GM21447 (cell line): ENCODE measurements around the gene FRMD8.

Experiments used
- ATAC-seq: cut with Tn5 transposase; IDR thresholded peaks from one replicate; pipeline ENCODE4 v1.9.1; 2021; ENCODE audit not compliant: unreplicated experiment

The FRMD8 gene

GRCh38 chr11:65386307-65387140, at the start of gene FRMD8:
FRMD8 (plus strand) TSS chr11:65386637; CDS start chr11:65387037, 400 bp downstream.
- no peak for ATAC-seq

DNA sequence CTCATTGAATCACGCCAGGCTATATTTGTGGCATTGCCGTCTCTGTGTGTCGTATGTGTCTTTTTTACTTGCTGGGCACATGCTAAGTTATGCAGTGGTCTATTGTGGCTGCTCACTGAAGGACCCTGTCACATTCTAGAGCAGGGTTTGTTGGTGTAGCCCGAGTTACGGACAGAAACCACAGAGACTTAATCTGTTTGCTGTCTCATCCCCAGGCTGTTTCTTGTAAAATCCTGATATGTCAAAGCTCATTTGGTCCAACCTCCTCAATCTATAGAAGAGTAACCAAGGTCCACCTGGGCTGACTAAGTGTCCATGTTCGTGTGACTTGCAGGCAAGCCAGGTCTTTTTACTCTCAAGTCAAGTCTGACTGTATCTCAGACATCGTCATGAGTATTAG, 47.8 kb upstream of the FRMD8 start:
- ATAC-seq, result no peak

DNA sequence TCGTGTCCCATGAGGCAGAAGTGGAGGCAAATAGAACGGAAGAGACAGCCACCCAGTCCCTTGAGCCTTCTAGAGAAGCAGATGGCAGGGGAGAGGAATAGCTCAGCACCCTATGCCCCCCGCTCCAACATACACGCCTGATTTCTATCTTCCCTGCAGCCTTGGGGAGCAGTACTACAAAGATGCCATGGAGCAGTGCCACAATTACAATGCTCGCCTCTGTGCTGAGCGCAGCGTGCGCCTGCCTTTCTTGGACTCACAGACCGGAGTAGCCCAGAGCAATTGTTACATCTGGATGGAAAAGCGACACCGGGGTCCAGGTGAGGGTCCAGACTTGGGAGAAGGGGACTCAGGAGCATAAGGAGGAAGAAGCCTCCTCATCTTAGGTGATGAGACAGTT, 46.2 kb upstream of the FRMD8 start:
- ATAC-seq, result no peak

DNA sequence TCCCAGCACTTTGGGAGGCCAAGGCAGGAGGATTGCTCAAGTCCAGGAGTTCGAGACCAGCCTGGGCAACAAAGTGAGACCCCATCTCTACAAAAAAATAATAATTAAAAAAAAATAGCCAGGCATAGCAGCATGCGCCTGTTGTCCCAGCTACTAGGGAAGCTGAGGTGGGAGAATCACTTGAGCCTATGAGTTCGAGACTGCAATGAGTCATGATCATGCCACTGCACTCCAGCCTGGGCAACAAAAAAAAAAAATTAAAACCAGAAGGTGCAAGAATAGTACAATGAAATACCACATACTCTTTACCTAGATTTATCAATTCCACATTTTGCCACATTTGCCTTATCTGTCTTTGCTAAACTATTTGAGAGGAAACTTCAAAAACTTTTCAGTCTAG, 44.6 kb upstream of the FRMD8 start:
- no peak for ATAC-seq

GRCh38 chr11:65351511-65351910, 34.9 kb upstream of the FRMD8 start:
- ATAC-seq, result no peak

DNA sequence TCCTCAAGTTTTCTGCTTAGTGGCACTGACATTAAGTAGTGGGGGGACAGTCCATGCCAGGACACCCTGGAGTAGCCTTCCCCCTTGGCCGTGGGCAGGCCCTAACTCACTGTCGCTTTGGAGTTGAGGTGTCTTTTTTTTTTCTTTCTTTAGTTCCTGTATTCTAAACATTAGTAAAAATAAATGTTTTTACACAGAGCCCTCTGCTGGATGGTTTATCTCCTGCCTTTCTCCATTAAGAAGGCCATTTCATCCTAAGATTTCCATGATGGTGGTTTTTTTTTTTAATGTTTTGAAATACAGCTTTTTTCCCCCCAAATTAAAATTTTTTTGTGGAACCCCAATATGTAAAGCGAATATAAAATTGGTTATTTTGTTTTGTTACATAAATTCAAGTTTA, 33.7 kb upstream of the FRMD8 start:
- ATAC-seq, result no peak

GRCh38 chr11:65353376-65353775, 33.1 kb upstream of the FRMD8 start:
- no peak for ATAC-seq

- no peak for ATAC-seq
Observed at GRCh38 chr11:65353900-65354264, 32.6 kb upstream of the FRMD8 start.

DNA sequence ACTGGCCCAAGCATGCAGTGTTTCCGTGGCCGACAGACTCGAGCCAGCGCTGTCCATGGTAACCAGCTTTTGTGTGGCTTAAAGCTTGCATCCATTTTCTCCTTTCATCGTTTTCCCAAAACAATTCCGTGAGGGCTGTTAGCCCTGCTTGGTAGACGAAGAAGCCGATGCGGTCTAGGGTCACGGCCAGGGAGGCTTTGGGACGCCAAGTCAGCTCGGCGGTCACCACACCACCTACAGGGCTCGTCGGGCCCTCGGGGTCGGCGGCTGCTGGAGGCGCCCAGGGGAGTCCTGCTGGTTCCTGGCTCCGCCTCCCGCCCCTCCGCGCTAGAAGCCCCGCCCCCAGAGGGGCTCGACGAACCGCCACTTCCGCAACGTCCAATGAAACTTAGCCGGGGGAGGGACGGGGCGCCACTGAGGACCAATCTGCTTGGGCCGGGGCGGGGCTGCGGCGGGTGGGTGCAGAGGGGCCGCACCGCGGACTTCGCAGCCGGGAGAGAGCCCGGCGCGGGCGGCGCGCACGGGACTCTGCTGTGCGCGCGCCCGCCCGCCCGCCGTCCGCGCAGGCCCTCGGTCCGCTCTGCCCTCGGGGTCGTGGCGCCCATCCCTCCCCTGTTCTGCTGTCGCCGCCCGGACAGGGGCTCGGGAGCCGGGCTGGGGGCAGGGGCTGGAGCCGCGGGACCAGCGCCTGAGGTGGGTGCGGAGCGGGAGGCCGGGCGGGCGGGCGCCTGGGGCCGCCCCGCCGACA, 32.0 kb upstream of the FRMD8 start, which contains the start of gene TIGD3:
TIGD3 (plus strand) TSS at position 487 of the 748 bp plus-strand sequence. CDS start 1,058 bp downstream, outside the sequence.
- peak; percentile 86 for ATAC-seq

DNA sequence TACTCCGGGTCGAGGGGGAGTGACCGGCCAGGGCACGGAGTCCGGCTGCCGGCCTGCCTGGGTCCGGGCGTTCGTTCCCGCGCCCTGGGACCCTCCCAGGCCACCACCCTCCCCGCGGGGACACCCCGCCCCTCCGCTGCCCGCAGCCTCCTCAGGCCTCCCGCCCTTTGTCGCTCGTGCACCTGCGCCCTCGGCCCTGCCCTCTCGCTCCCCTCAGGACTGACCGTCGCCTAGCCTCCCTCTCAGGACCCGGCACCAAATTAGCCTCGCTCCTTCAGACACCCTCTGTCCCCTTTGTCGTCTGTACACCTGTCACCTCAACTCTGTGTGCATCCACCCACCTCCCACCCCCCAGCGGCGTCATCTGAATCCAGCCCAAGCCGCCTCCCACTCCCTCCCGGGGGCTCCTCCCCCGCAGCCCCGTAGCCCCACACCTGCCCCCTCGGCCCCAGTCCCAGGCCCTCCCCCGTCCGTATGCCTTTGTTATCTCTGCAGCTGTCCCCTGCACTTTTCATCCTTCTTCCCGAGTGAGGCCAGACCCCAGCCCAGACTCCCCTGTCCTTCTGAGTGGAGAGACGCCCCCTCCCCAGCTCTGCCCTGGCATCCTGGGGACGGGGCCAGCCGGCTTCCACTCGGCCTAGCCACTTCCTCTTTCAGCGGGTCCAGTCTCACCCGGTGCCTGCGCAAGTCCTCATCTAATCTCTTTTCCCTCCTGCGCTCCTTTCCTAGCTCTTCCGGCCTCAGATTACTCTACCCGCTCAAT, 31.2 kb upstream of the FRMD8 start:
- ATAC-seq, result peak; percentile 30

DNA sequence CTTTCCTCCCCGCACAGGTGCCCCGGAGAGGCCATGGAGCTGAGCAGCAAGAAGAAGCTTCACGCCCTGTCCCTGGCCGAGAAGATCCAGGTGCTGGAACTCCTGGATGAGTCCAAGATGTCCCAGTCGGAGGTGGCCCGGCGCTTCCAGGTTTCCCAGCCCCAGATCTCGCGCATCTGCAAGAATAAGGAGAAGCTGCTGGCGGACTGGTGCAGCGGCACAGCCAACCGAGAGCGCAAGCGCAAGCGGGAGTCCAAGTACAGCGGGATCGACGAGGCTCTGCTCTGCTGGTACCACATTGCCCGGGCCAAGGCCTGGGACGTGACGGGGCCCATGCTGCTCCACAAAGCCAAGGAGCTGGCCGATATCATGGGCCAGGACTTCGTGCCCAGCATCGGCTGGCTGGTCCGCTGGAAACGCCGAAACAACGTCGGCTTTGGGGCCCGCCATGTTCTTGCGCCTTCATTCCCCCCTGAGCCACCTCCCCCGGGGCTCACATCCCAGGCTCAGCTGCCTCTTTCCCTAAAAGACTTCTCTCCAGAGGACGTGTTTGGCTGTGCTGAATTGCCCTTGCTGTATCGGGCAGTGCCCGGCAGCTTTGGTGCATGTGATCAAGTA, 30.6 kb upstream of the FRMD8 start:
- no peak for ATAC-seq

DNA sequence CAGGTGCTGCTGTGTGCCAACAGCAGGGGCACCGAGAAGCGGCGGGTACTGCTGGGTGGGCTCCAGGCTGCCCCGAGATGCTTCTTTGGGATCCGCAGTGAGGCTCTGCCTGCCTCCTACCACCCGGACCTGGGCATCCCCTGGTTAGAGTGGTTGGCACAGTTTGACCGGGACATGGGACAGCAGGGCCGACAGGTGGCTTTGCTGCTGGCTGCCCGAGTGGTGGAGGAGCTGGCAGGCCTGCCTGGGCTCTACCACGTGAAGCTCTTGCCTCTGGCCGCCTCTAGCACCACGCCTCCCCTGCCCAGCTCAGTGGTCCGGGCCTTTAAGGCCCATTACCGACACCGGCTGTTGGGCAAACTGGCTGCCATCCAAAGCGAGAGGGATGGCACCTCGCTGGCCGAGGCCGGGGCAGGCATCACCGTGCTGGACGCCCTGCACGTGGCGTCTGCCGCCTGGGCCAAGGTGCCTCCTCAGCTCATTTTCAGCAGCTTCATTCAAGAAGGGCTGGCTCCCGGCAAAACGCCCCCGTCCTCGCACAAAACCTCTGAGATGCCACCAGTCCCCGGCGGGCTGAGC, 30.0 kb upstream of the FRMD8 start:
- ATAC-seq, result no peak

GRCh38 chr11:65357856-65358356, 28.5 kb upstream of the FRMD8 start:
- ATAC-seq, result no peak

DNA sequence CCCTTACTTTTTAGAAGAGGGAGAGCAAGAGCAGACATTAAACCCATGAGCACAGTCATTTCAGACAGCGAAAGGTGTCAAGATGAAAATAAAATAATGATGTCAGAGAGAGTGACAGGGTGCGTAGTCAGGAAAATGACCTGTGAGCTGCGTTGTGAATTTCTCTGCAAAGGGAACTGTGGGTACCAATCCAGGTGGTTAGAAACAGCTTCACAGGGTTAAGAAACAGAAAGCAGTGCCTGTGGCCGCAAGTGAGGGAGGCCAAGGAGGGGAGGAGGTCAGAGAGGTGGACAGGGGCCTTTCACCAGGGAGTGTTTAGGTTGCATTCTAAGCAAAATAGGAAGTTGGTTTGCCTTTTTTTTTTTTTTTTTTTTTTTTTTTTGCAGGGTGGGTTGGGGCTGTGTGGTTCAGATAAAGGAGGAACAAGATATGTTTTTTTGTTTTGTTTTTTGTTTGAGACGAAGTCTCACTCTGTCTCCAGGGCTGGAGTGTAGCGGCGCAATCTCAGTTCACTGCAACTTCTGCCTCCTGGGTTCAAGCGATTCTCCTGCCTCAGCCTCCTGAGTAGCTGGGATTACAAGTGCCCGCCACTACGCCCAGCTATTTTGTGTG, 24.0 kb upstream of the FRMD8 start:
- peak; percentile 77 for ATAC-seq

GRCh38 chr11:65362966-65363365, 23.5 kb upstream of the FRMD8 start:
- no peak for ATAC-seq

DNA sequence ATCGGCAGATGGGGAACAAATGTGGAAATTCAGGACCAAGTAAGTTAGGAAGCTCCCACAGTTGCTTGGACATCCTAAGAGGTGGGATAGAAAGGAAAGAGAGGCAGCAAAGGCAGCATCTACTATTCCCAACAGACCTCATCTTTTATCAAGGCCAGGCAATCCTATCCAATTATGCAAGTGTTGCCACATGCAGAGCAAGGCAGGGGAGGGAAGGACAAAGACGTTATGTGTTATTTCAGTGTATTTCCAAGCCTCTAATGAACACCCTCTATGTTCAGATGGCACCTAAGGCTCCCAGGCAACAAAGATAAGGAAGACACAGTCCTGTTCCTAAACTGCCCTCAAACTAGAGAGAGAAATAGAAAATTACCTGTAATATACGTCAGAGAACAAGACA, 22.7 kb upstream of the FRMD8 start:
- no peak for ATAC-seq

DNA sequence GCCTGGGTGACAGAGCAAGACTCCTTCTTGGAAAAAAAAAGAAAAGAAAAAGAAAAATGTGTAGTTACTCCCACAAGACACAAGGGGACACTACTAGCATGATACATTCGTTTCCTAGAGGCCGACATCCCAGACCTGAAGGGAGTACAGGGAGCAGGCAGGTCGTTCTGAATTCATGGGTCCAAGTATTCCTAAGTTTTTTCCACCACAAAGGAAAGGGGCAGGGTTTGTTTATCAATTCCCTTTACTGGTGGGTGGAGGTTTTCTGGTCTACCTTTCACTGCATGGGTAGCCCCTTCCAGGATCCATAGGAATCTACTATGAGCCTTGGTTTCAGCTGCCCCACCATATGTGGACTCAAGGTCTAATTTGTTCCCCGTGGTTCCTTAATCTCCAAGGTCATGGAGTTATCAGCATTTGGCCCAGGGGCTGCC, 20.1 kb upstream of the FRMD8 start:
- no peak for ATAC-seq

GRCh38 chr11:65370659-65371049, 15.8 kb upstream of the FRMD8 start:
- no peak for ATAC-seq

DNA sequence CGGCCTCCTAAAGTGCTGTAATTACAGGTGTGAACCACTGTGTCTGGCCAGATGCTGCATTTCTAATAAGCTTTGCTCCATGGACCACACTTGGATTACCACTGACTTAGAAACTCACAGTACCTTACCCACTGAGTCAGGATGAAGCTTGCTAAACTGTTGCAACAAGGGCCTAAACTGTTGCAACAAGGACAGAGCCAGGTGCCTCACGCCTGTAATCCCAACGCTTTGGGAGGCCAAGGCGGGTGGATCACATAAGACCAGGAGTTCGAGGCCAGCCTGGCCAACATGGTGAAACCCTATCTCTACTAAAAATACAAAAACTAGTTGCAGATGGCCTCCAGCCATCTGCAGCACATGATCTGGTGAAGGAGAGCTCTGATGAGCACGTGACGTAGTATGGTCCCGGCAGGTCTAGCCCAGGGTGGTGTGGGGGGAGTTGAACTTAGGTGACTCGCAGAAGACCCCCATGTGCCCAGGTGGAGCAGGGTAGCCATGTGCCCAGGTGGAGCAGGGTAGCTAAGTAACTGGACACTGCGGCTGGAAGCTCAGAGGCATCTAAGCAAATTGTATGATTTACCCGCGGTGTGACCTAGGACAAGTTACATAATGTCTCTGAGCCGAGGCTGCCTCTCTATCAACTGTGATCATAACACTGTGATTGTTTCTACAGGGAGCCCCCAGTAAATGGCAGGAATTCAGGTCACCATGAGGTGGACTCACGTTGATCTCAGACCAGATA, 12.4 kb upstream of the FRMD8 start:
- no peak for ATAC-seq
